A673 (cell line): ENCODE results near the gene GPRC5C. TPM values are rescaled to one million over a fixed set of nuclear protein-coding genes. Genes with fewer than 3 reads are reported as not detected.

Experiments
- BruUV-seq: library from RNA; stranded (reverse); fragments of 400-500 nt; replicated peaks from 2 replicates; lab custom pipeline; 2021; lab: Mats Ljungman, UMichigan
- CTCF ChIA-PET: fragments of 300-600 bp; sonication (Branson Sonifier 250); formaldehyde crosslinking; loops from one replicate; lab custom pipeline; 2022; ENCODE audit warnings: antibody characterized with exemption; lab: Charles Lee
- POLR2A ChIA-PET: fragments of 300-600 bp; sonication (Branson Sonifier 250); formaldehyde crosslinking; loops from one replicate; lab custom pipeline; 2022; ENCODE audit warnings: antibody characterized with exemption; ENCODE audit not compliant: low non-redundant PET; lab: Charles Lee
- DNase-seq: peaks from one replicate; pipeline ENCODE4 v3.0.0-alpha.2; 2015; ENCODE audit warnings: low spot score
- H3K27ac ChIP-seq: fragments of 200-600 bp; sonication (generic); 2 replicates; pipeline ENCODE4 v1.5.1; 2016; ENCODE audit warnings: mixed run types, low read depth, mild to moderate bottlenecking, mixed read lengths, antibody characterized with exemption, low read length; ENCODE audit not compliant: poor library complexity, severe bottlenecking
- H3K27me3 ChIP-seq: fragments of 200-600 bp; sonication (generic); replicated peaks from 2 replicates; pipeline ENCODE4 v1.6.1; 2017; ENCODE audit warnings: mixed run types, low read depth, mild to moderate bottlenecking, mixed read lengths, antibody characterized with exemption, low read length; ENCODE audit not compliant: insufficient read depth, poor library complexity
- H3K36me3 ChIP-seq: fragments of 200-600 bp; sonication (generic); 2 replicates; pipeline ENCODE4 v1.6.1; 2016; ENCODE audit warnings: mixed run types, mild to moderate bottlenecking, mixed read lengths, antibody characterized with exemption, low read length; ENCODE audit not compliant: insufficient read depth, poor library complexity, severe bottlenecking
- H3K4me1 ChIP-seq: fragments of 200-600 bp; sonication (generic); 2 replicates; pipeline ENCODE4 v1.6.1; 2017; ENCODE audit warnings: mixed run types, mild to moderate bottlenecking, mixed read lengths, antibody characterized with exemption, low read length; ENCODE audit not compliant: insufficient read depth, poor library complexity, severe bottlenecking
- H3K4me3 ChIP-seq: fragments of 200-600 bp; sonication (generic); 2 replicates; pipeline ENCODE4 v1.5.1; 2016; ENCODE audit warnings: low read depth, mixed run types, mild to moderate bottlenecking, mixed read lengths, low read length; ENCODE audit not compliant: poor library complexity, severe bottlenecking
- H3K9me3 ChIP-seq: fragments of 200-600 bp; sonication (generic); 2 replicates; pipeline ENCODE4 v1.6.1; 2016; ENCODE audit warnings: mixed run types, low read depth, mild to moderate bottlenecking, mixed read lengths, antibody characterized with exemption, low read length; ENCODE audit not compliant: poor library complexity, severe bottlenecking
- EZH2 ChIP-seq: fragments of 200-600 bp; sonication (generic); IDR thresholded peaks from 2 replicates; pipeline ENCODE4 v1.6.1; 2017; ENCODE audit warnings: borderline replicate concordance, low read depth, mild to moderate bottlenecking, mixed read lengths, antibody characterized with exemption, low read length; ENCODE audit not compliant: poor library complexity, severe bottlenecking
- intact Hi-C: fragments of 100-400 bp; cut with micrococcal nuclease; formaldehyde crosslinking; loops from one replicate; pipeline ENCODE4 v1.10.0; 2022; ENCODE audit not compliant: unreplicated experiment
- total RNA-seq: library from RNA; stranded (reverse); gene quantifications from 2 replicates; pipeline ENCODE4 v1.2.3, GENCODE V29; 2021
- TF ChIP-seq, protein P1 (sequence below): fragments of 300-800, 200-600 bp; sonication (generic); conservative IDR thresholded peaks from 2 replicates; pipeline ENCODE4 v1.5.1; 2017; ENCODE audit warnings: low read depth, mild to moderate bottlenecking, antibody characterized with exemption, low read length, moderate library complexity, mixed read lengths

GPRC5C gene
- total RNA-seq, 1 experiment from 2014 or later = not detected

DNA sequence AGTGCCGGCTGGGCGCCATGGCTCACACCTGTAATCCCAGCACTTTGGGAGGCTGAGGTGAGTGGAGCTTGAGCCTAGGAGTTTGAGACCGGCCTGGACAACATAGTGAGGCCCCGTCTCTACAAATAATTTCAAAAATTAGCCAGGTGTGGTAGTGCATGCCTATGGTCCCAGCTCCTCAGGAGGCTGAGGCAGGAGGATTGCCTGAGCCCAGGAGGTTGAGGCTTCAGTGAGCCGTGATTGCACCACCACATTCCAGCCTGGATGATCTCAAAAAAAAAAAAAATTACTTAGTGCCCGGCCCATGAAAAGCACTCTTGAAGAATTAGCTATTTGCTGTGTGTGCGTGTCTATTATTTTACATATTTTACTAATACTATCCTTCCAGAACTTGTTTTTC, 9.6 kb downstream of the GPRC5C start:
- Histone ChIP-seq H3K36me3 (no peaks in the 10 kb centered on the region), H3K27ac (no peak overlapping the region), H3K4me1 (no peaks in the 10 kb centered on the region), H3K4me3 (no peak overlapping the region), H3K9me3 (peaks cover 6% of the 10 kb centered on the region), H3K27me3 (no peaks in the 10 kb centered on the region)
- TF ChIP-seq, protein P1, sequence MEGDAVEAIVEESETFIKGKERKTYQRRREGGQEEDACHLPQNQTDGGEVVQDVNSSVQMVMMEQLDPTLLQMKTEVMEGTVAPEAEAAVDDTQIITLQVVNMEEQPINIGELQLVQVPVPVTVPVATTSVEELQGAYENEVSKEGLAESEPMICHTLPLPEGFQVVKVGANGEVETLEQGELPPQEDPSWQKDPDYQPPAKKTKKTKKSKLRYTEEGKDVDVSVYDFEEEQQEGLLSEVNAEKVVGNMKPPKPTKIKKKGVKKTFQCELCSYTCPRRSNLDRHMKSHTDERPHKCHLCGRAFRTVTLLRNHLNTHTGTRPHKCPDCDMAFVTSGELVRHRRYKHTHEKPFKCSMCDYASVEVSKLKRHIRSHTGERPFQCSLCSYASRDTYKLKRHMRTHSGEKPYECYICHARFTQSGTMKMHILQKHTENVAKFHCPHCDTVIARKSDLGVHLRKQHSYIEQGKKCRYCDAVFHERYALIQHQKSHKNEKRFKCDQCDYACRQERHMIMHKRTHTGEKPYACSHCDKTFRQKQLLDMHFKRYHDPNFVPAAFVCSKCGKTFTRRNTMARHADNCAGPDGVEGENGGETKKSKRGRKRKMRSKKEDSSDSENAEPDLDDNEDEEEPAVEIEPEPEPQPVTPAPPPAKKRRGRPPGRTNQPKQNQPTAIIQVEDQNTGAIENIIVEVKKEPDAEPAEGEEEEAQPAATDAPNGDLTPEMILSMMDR = no peak
- no peak for TF ChIP-seq EZH2
- BruUV-seq = no TSS peak
- intact Hi-C loops = no loop called here
- POLR2A ChIA-PET = no interaction called here
- CTCF ChIA-PET = no interaction called here
- no peak for DNase-seq

DNA sequence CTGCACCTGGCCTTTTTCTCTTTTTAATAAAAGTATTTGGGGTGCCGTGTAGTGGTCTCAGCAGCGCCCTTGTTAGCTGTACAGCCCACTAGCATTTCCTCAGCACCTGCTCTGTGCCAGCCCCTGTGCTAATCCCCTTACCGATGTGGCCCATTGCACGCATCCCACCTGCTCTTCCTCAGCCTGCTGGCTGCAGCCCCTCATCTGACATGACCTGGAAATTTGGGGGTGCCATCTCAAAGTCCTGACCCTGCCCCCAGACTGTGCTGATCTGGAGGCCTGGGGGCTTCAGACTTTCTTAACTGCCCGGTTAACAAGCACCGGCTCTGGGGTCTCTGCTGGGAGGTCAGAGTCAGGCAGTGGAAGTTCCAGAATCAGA, 10.4 kb downstream of the GPRC5C start:
- CTCF ChIA-PET = no interaction called here
- Histone ChIP-seq H3K27me3 (no peaks in the 10 kb centered on the region), H3K4me3 (no peak overlapping the region), H3K4me1 (no peaks in the 10 kb centered on the region), H3K9me3 (peaks cover 6% of the 10 kb centered on the region), H3K27ac (no peak overlapping the region), H3K36me3 (no peaks in the 10 kb centered on the region)
- no TSS peak for BruUV-seq
- POLR2A ChIA-PET = no interaction called here
- DNase-seq = no peak
- no peak for TF ChIP-seq EZH2
- TF ChIP-seq, protein P1 = no peak
- intact Hi-C loops = no loop called here

DNA sequence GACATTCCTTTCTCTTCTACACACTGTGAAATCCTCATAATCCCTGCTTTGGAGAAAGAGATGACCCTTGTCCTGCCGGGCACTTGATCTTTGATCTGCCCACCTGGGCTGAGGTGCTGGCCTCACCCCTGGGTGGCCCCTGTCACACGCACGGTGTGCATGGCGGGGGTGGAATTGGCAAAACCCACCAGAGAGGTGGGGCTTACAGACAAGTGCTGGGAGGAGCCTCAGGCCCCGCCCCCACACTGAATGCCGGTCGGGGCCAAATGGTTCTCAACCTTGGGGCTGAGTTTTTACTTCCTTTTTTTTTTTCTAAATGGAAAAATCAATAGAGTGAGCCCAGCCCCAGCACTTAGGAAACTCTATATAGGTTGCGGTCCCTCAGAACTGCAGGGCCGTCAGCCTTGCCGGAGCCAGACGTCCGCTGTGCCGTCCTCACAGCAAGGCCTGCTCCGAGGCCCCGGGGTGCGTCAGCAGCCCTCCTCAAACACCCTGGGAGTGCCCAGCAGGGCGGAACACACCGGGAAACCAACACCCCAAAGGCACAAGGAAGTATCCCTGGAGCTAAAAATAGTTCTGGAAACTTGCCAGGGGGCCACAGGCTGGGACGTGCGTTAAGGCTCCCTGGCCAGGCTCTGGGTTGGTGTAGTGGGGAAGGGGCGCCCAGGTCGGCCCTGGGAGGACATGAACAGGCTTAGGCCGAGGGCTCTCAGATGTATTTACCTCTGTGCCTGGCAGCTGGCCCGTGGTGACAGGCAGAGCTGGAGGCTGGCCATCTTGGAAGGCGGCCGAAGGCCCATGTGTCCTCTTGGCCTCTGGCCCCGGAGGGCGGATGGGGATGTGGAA, 11.0 kb downstream of the GPRC5C start:
- Histone ChIP-seq H3K4me3 (no peak overlapping the region), H3K27ac (no peak overlapping the region), H3K4me1 (no peaks in the 10 kb centered on the region), H3K9me3 (peaks cover under 1% of the 10 kb centered on the region), H3K36me3 (no peaks in the 10 kb centered on the region), H3K27me3 (no peaks in the 10 kb centered on the region)
- intact Hi-C loops = no loop called here
- no TSS peak for BruUV-seq
- no peak for DNase-seq
- ChIA-PET POLR2A (no interaction called here), CTCF (no interaction called here)
- TF ChIP-seq EZH2 = no peak
- TF ChIP-seq, protein P1 = no peak
